Urinary bladder (tissue), 4 donors: ENCODE data around the gene STXBP5. TPM values are rescaled to one million over a fixed set of nuclear protein-coding genes. Genes with fewer than 3 reads are reported as not detected.

Source experiments
- DNase-seq: peaks from one replicate; pipeline ENCODE4 v3.0.0-alpha.2; 2015; ENCODE audit errors: extremely low spot score
- H3K27ac ChIP-seq: one replicate; pipeline ENCODE4 v1.5.1; 2013; ENCODE audit warnings: low read depth, mild to moderate bottlenecking, moderate library complexity
- H3K36me3 ChIP-seq: one replicate; pipeline ENCODE4 v1.6.1; 2013; ENCODE audit warnings: mild to moderate bottlenecking, moderate library complexity; ENCODE audit not compliant: insufficient read depth
- H3K4me1 ChIP-seq: one replicate; pipeline ENCODE4 v1.6.1; 2013; ENCODE audit warnings: mild to moderate bottlenecking, moderate library complexity; ENCODE audit not compliant: insufficient read depth
- H3K4me3 ChIP-seq: one replicate; pipeline ENCODE4 v1.5.1; 2013; ENCODE audit warnings: low read depth, low read length
- WGBS: extraction: QIAGEN DNeasy Blood & Tissue Kit; methylation state at CpG from one replicate; pipeline ENCODE4 v1.1.7; 2013; 5-methylcytosine and 5-hydroxymethylcytosine counted together
- polyA plus RNA-seq: library from polyadenylated mRNA; stranded (reverse); fragments of 200-250 nt; gene quantifications from one replicate; pipeline ENCODE4 v1.2.3, GENCODE V29; 2013
- small RNA-seq: library from RNA; depleted of rRNA; stranded (forward); fragments of <200 nt; gene quantifications from one replicate; pipeline ENCODE3, GENCODE V24; 2014
- total RNA-seq: library from RNA; depleted of rRNA; stranded (reverse); fragments of >200 nt; gene quantifications from one replicate; pipeline ENCODE4 v1.2.3, GENCODE V29; 2014
- donor health status: healthy with polysubstance abuse.
- donor health status: healthy.

STXBP5 gene
- total and polyA plus RNA-seq, 2 donors = 6.8 to 37.9 TPM

- Histone ChIP-seq H3K4me3 (no peak overlapping the region), H3K36me3 (no peaks in the 10 kb centered on the region), H3K4me1 (no peaks in the 10 kb centered on the region), H3K27ac (no peak overlapping the region)
- WGBS = 96% methylated on average over 11 of the region's 11 CpGs
- DNase-seq = no peak
Measured at GRCh38 chr6:147423111-147423510, 218.9 kb downstream of the STXBP5 start.

- 52% methylated on average over 3 of the region's 3 CpGs for WGBS
- H3K36me3 ChIP-seq = no peaks in the 10 kb centered on the region
- H3K4me1 ChIP-seq = no peaks in the 10 kb centered on the region
- no peak for DNase-seq
- H3K27ac ChIP-seq = no peak overlapping the region
- no peak overlapping the region for H3K4me3 ChIP-seq
Measured at GRCh38 chr6:147429794-147430193, 225.6 kb downstream of the STXBP5 start.

GRCh38 chr6:147430811-147431210 lies 226.6 kb downstream of the STXBP5 start:
- Histone ChIP-seq H3K27ac (no peak overlapping the region), H3K4me3 (no peak overlapping the region), H3K4me1 (no peaks in the 10 kb centered on the region), H3K36me3 (no peaks in the 10 kb centered on the region)
- no peak for DNase-seq
- 91% methylated on average over 2 of the region's 2 CpGs for WGBS

GRCh38 chr6:147434076-147434475 lies 229.9 kb downstream of the STXBP5 start:
- H3K27ac ChIP-seq = no peak overlapping the region
- WGBS = 89% methylated on average over 4 of the region's 4 CpGs
- H3K4me3 ChIP-seq = no peak overlapping the region
- DNase-seq = no peak
- no peaks in the 10 kb centered on the region for H3K4me1 ChIP-seq
- H3K36me3 ChIP-seq = no peaks in the 10 kb centered on the region

GRCh38 chr6:147434516-147434915 lies 230.3 kb downstream of the STXBP5 start:
- no peaks in the 10 kb centered on the region for H3K36me3 ChIP-seq
- no peak overlapping the region for H3K27ac ChIP-seq
- WGBS = 43% methylated on average over 4 of the region's 4 CpGs
- H3K4me3 ChIP-seq = no peak overlapping the region
- DNase-seq = no peak
- H3K4me1 ChIP-seq = no peaks in the 10 kb centered on the region

- Histone ChIP-seq H3K4me1 (no peaks in the 10 kb centered on the region), H3K36me3 (no peaks in the 10 kb centered on the region), H3K27ac (no peak overlapping the region), H3K4me3 (no peak overlapping the region)
- WGBS = 81% methylated on average over 3 of the region's 3 CpGs
- no peak for DNase-seq
Measured at GRCh38 chr6:147437615-147438014, 233.4 kb downstream of the STXBP5 start.

- no peak overlapping the region for H3K27ac ChIP-seq
- H3K36me3 ChIP-seq = no peaks in the 10 kb centered on the region
- no peaks in the 10 kb centered on the region for H3K4me1 ChIP-seq
- H3K4me3 ChIP-seq = no peak overlapping the region
- WGBS = 91% methylated on average over 9 of the region's 9 CpGs
- DNase-seq = no peak
Measured at GRCh38 chr6:147438758-147439528, 234.7 kb downstream of the STXBP5 start.

Small RNAs within 50 kb of the gene (small RNA-seq; reads per million reads assigned to genes)
- not detected for gene AL355365.1
